ENCODE data around the gene FBXL7. TPM values are rescaled to one million over a fixed set of nuclear protein-coding genes. Genes with fewer than 3 reads are reported as not detected.

FBXL7 gene
- total RNA-seq, 2 experiments from 2014 or later, result not detected

DNA sequence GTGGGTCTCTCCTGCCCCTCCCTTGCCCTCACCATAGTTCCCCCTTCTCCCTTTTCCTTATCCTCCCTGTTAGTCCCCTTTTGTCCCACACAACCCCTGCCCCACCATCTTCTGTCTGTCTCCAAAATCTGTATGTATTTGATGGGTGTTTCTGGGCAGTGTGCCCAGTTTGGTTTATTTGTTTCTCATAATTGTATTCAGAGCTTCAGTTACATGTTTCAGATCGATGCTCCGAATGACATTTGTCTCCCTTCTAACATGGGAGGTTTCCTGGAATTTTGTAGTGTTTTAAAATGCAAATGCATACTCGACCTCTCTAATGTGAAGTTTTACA lies 22.2 kb downstream of the FBXL7 start:
- H3K9me3 ChIP-seq (ENCODE audit: control insufficient read depth in 1 of 2, insufficient read depth in 1 of 2, low read length in 2 of 2), result peaks cover 0 to 2% of the 10 kb centered on the region in 2 experiments
- no peak overlapping the region for H3K27ac ChIP-seq (ENCODE audit: low read depth in 1 of 2, low read length in 2 of 2)
- H3K36me3 ChIP-seq (ENCODE audit: insufficient read depth, low read length), result no peaks in the 10 kb centered on the region
- DNase-seq, result no peak
- ATAC-seq (ENCODE audit: poor library complexity), result no peak
- Mint-ChIP-seq H3K4me3 (no peak overlapping the region), H3K9me3 (peaks cover 11% of the 10 kb centered on the region), H3K4me1 (ENCODE audit: low read depth) (no peaks in the 10 kb centered on the region), H3K36me3 (ENCODE audit: low read depth) (no peaks in the 10 kb centered on the region), H3K27ac (no peak overlapping the region), H3K27me3 (no peaks in the 10 kb centered on the region)
- TF ChIP-seq, protein P1, sequence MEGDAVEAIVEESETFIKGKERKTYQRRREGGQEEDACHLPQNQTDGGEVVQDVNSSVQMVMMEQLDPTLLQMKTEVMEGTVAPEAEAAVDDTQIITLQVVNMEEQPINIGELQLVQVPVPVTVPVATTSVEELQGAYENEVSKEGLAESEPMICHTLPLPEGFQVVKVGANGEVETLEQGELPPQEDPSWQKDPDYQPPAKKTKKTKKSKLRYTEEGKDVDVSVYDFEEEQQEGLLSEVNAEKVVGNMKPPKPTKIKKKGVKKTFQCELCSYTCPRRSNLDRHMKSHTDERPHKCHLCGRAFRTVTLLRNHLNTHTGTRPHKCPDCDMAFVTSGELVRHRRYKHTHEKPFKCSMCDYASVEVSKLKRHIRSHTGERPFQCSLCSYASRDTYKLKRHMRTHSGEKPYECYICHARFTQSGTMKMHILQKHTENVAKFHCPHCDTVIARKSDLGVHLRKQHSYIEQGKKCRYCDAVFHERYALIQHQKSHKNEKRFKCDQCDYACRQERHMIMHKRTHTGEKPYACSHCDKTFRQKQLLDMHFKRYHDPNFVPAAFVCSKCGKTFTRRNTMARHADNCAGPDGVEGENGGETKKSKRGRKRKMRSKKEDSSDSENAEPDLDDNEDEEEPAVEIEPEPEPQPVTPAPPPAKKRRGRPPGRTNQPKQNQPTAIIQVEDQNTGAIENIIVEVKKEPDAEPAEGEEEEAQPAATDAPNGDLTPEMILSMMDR (IDR thresholded peaks at IDR 0.05), result no peak
- no peaks in the 10 kb centered on the region for H3K27me3 ChIP-seq (ENCODE audit: control insufficient read depth in 1 of 2, insufficient read depth in 2 of 2, low read length in 2 of 2)
- POLR2A ChIA-PET, result no interaction called here
- intact Hi-C loops (cut with DNase I, micrococcal nuclease), result no loop called here
- CTCF ChIA-PET, result no interaction called here
- no peak overlapping the region for H3K4me3 ChIP-seq (ENCODE audit: low read length)
- no peaks in the 10 kb centered on the region for H3K4me1 ChIP-seq (ENCODE audit: insufficient read depth, low read length)

DNA sequence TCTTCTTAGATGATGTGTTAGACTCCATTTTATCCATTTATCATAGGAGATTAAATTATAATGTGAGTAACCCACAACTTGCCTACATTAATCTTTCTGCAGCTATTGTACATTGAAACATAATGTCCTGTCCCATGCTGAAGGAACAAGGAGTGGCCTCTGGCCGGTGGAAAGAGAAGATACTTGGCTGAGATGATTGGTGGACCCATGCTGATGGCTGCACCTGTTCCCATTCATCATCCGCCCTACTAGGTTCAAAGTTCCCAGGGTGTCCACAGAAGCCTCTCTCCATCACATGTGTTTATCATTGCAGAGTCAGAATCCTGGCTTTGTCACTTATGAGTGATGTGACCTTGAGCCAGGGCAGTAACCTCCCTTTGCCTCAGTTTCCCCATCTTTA lies 24.7 kb downstream of the FBXL7 start:
- no peak overlapping the region for H3K27ac Mint-ChIP-seq
- Histone ChIP-seq H3K27ac (ENCODE audit: low read depth in 1 of 2, low read length in 2 of 2) (no peak overlapping the region), H3K27me3 (ENCODE audit: control insufficient read depth in 1 of 2, insufficient read depth in 2 of 2, low read length in 2 of 2) (no peaks in the 10 kb centered on the region), H3K36me3 (ENCODE audit: insufficient read depth, low read length) (no peaks in the 10 kb centered on the region), H3K4me1 (ENCODE audit: insufficient read depth, low read length) (no peaks in the 10 kb centered on the region), H3K9me3 (ENCODE audit: control insufficient read depth in 1 of 2, insufficient read depth in 1 of 2, low read length in 2 of 2) (peaks cover 0 to 5% of the 10 kb centered on the region in 2 experiments), H3K4me3 (ENCODE audit: low read length) (no peak overlapping the region)
- H3K9me3 Mint-ChIP-seq, result peaks cover 4% of the 10 kb centered on the region
- no peaks in the 10 kb centered on the region for H3K36me3 Mint-ChIP-seq (ENCODE audit: low read depth)
- H3K27me3 Mint-ChIP-seq, result no peaks in the 10 kb centered on the region
- TF ChIP-seq, protein P1 (IDR thresholded peaks at IDR 0.05), result no peak
- DNase-seq (no peak), ATAC-seq (ENCODE audit: poor library complexity) (no peak)
- H3K4me3 Mint-ChIP-seq, result no peak overlapping the region
- no peaks in the 10 kb centered on the region for H3K4me1 Mint-ChIP-seq (ENCODE audit: low read depth)
- intact Hi-C loops (cut with DNase I, micrococcal nuclease), result no loop called here
- ChIA-PET CTCF (no interaction called here), POLR2A (no interaction called here)

DNA sequence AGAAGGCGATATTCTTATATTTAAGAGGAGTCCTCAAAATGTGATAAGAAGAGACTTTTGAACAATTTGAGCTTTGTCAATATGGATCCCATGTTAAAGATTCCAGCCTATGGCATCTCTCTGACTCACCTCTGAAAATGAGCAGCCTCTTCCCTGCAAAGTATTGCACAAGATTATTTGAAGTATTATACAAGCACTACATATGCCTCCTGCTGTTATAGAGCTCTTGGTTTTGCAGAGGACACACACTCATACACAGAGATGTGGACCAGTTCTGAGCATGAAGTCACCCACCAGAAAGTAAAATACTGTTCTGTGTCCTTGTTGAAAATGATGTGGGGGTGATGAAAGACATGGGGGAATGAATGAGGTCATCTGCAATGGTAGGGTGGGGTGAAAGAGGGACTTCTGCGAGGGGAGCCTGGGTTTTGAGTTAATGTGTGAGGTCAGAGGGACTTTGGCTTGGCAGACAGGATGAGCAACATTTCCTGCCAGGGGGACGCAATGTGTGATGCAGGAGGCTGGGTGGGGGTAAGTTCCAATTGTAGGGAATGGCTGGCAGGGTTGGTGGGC lies 25.8 kb downstream of the FBXL7 start:
- Mint-ChIP-seq H3K36me3 (ENCODE audit: low read depth) (no peaks in the 10 kb centered on the region), H3K27me3 (no peaks in the 10 kb centered on the region), H3K27ac (no peak overlapping the region), H3K4me3 (no peak overlapping the region), H3K4me1 (ENCODE audit: low read depth) (no peaks in the 10 kb centered on the region), H3K9me3 (peaks cover 5% of the 10 kb centered on the region)
- peaks cover 0 to 5% of the 10 kb centered on the region in 2 experiments for H3K9me3 ChIP-seq (ENCODE audit: control insufficient read depth in 1 of 2, insufficient read depth in 1 of 2, low read length in 2 of 2)
- no peak overlapping the region for H3K4me3 ChIP-seq (ENCODE audit: low read length)
- no peaks in the 10 kb centered on the region for H3K4me1 ChIP-seq (ENCODE audit: insufficient read depth, low read length)
- H3K27ac ChIP-seq (ENCODE audit: low read depth in 1 of 2, low read length in 2 of 2), result no peak overlapping the region
- H3K36me3 ChIP-seq (ENCODE audit: insufficient read depth, low read length), result no peaks in the 10 kb centered on the region
- ATAC-seq (ENCODE audit: poor library complexity) (no peak), DNase-seq (no peak)
- CTCF ChIA-PET, result no interaction called here
- TF ChIP-seq, protein P1 (IDR thresholded peaks at IDR 0.05), result no peak
- H3K27me3 ChIP-seq (ENCODE audit: control insufficient read depth in 1 of 2, insufficient read depth in 2 of 2, low read length in 2 of 2), result no peaks in the 10 kb centered on the region
- intact Hi-C loops (cut with DNase I, micrococcal nuclease), result no loop called here
- POLR2A ChIA-PET, result no interaction called here
